Keratinocyte (primary cell): ENCODE measurements around the gene SLC6A8. TPM values are rescaled to one million over a fixed set of nuclear protein-coding genes. Genes with fewer than 3 reads are reported as not detected.

Experiments
- DNase-seq: peaks from one replicate; pipeline ENCODE4 v3.0.0-alpha.2; 2011; ENCODE audit warnings: low read depth, missing footprints, low spot score
- FAIRE-seq: peaks from 2 replicates; lab custom pipeline; 2011; peaks lifted over from hg19 to GRCh38; lab: Jason Lieb, UNC
- H2AFZ ChIP-seq: 2 replicates; pipeline ENCODE4 v1.6.0; 2012; ENCODE audit warnings: low read length, control low read depth, inconsistent platforms; ENCODE audit not compliant: control insufficient read depth
- H3K27ac ChIP-seq: 2 replicates; pipeline ENCODE4 v1.5.1; 2011; ENCODE audit warnings: low read length; ENCODE audit not compliant: control insufficient read depth, insufficient read depth
- H3K27me3 ChIP-seq: 3 replicates; pipeline ENCODE4 v1.6.0; 2011; ENCODE audit warnings: low read length; ENCODE audit not compliant: control insufficient read depth, insufficient read depth; ENCODE audit errors: extremely low read depth
- H3K36me3 ChIP-seq, 2 experiments: 2 replicates in 1 of 2; 3 replicates in 1 of 2; pipeline ENCODE4 v1.5.1; 2011; ENCODE audit warnings: low read length in 2 of 2, mild to moderate bottlenecking in 1 of 2; ENCODE audit not compliant: control insufficient read depth in 2 of 2, insufficient read depth in 2 of 2; ENCODE audit errors: extremely low read depth in 1 of 2
- H3K4me1 ChIP-seq: 3 replicates; pipeline ENCODE4 v1.5.1; 2011; ENCODE audit warnings: low read length; ENCODE audit not compliant: control insufficient read depth, insufficient read depth; ENCODE audit errors: extremely low read depth
- H3K4me2 ChIP-seq: 3 replicates; pipeline ENCODE4 v1.6.0; 2011; ENCODE audit warnings: low read depth, low read length; ENCODE audit not compliant: control insufficient read depth, insufficient read depth; ENCODE audit errors: extremely low read depth
- H3K4me3 ChIP-seq, 3 experiments: fragments of 200-600 bp in 1 of 3; sonication (generic) in 1 of 3; 2 replicates in 2 of 3; 3 replicates in 1 of 3; pipeline ENCODE4 v1.5.1; 2011 to 2016; ENCODE audit warnings: low read length in 3 of 3, mild to moderate bottlenecking in 3 of 3, control low read depth in 2 of 3, inconsistent platforms in 1 of 3, low read depth in 1 of 3, mixed read lengths in 1 of 3, mixed run types in 1 of 3, moderate library complexity in 1 of 3; ENCODE audit not compliant: control insufficient read depth in 2 of 3, insufficient read depth in 2 of 3; ENCODE audit errors: extremely low read depth in 1 of 3
- H3K79me2 ChIP-seq: 2 replicates; pipeline ENCODE4 v1.6.0; 2012; ENCODE audit warnings: low read length; ENCODE audit not compliant: control insufficient read depth, insufficient read depth
- H3K9ac ChIP-seq: 3 replicates; pipeline ENCODE4 v1.6.0; 2011; ENCODE audit warnings: low read length; ENCODE audit not compliant: control insufficient read depth, insufficient read depth; ENCODE audit errors: extremely low read depth
- H3K9me1 ChIP-seq: 3 replicates; pipeline ENCODE4 v1.6.0; 2011; ENCODE audit warnings: low read length; ENCODE audit not compliant: control insufficient read depth, insufficient read depth; ENCODE audit errors: extremely low read depth
- H3K9me3 ChIP-seq: 2 replicates; pipeline ENCODE4 v1.5.1; 2012; ENCODE audit warnings: low read depth, low read length; ENCODE audit not compliant: control insufficient read depth
- H4K20me1 ChIP-seq: 3 replicates; pipeline ENCODE4 v1.6.0; 2011; ENCODE audit warnings: low read length; ENCODE audit not compliant: control insufficient read depth, insufficient read depth; ENCODE audit errors: extremely low read depth
- CTCF ChIP-seq, 3 experiments: IDR thresholded peaks in 1 of 3; conservative IDR thresholded peaks in 1 of 3; optimal IDR thresholded peaks in 1 of 3; 2 replicates in 2 of 3; 3 replicates in 1 of 3; pipeline versions ENCODE3 to v1.5.1; 2011; ENCODE audit warnings: low read length in 3 of 3, mild to moderate bottlenecking in 3 of 3, moderate library complexity in 2 of 3, control low read depth in 1 of 3, inconsistent platforms in 1 of 3; ENCODE audit not compliant: insufficient read depth in 2 of 3; ENCODE audit errors: extremely low read depth in 1 of 3
- EZH2 ChIP-seq: IDR thresholded peaks from one replicate; pipeline ENCODE4 v1.6.1; 2012; ENCODE audit warnings: inconsistent platforms, mild to moderate bottlenecking, low read length, moderate library complexity
- dilution Hi-C: fragments of 300-500 bp; cut with MboI; formaldehyde crosslinking; loops from one replicate; pipeline ENCODE4 v1.7.0; 2020; ENCODE audit warnings: low sequenced_read_pairs; ENCODE audit not compliant: extremely low pct_ligation_motif_present
- polyA plus RNA-seq, 5 experiments: library from polyadenylated mRNA; depleted of rRNA in 3 of 5; stranded (reverse) in 3 of 5; stranded (forward) in 1 of 5; unstranded in 1 of 5; fragments of >200 nt; gene quantifications; 1 replicate in 1 of 5; 2 replicates in 3 of 5; 3 replicates in 1 of 5; pipeline versions ENCODE4 v1.2.1 to v1.2.3, GENCODE V29; 2011 to 2012; ENCODE audit warnings: missing spikeins in 2 of 5, low read depth in 1 of 5, low replicate concordance in 1 of 5

The SLC6A8 gene
- polyA plus RNA-seq, 1 donor (not counting 4 experiments of a cell fraction or from before 2014, with no cell fraction given): 33.6 TPM

GRCh38 chrX:153723351-153724251, 35.9 kb downstream of the SLC6A8 start:
- peaks cover 1 to 9% of the 10 kb centered on the region in 2 experiments for H3K36me3 ChIP-seq
- H3K27me3 ChIP-seq: no peaks in the 10 kb centered on the region
- H3K79me2 ChIP-seq: peaks cover 27% of the 10 kb centered on the region
- H4K20me1 ChIP-seq: peaks cover 2% of the 10 kb centered on the region
- peak overlapping the region; percentile 82 for H3K27ac ChIP-seq
- FAIRE-seq (no peak), DNase-seq (no peak)
- no peaks in the 10 kb centered on the region for H3K9me3 ChIP-seq
- TF ChIP-seq EZH2 (no peak), CTCF (optimal IDR thresholded peaks at IDR 0.05 in 1 of 3, IDR thresholded peaks at IDR 0.05 in 1 of 3, conservative IDR thresholded peaks at IDR 0.05 in 1 of 3; ENCODE audit: extremely low read depth in 1 of 3, insufficient read depth in 2 of 3, low read length in 3 of 3) (peak in 1 of 3 experiments; percentile 31)
- peak overlapping the region; percentile 78 for H3K9ac ChIP-seq
- H2AFZ ChIP-seq: no peak overlapping the region
- H3K4me2 ChIP-seq: peak overlapping the region; percentile 86
- dilution Hi-C loops: no loop called here
- no peaks in the 10 kb centered on the region for H3K9me1 ChIP-seq
- H3K4me3 ChIP-seq: peak overlapping the region; percentile 63 to 83 (median 72)
- peaks cover 35% of the 10 kb centered on the region for H3K4me1 ChIP-seq

- peaks cover 23% of the 10 kb centered on the region for H3K79me2 ChIP-seq
- dilution Hi-C loops: no loop called here
Observed at GRCh38 chrX:153724252-153725038, 36.7 kb downstream of the SLC6A8 start, which contains the start of the genes ABCD1 and BCAP31. Gene ABCD1, plus strand, starts transcription at chrX:153724856. Its CDS starts 411 bp downstream, at chrX:153725267. Gene BCAP31, minus strand, starts transcription at chrX:153724387. Its CDS starts 1,143 bp downstream, at chrX:153723244.

More at GRCh38 chrX:153724252-153725038, 36.7 kb downstream of the SLC6A8 start, which contains the start of the genes ABCD1 and BCAP31:
- H3K4me2 ChIP-seq: peak within 1 kb of the TSS; percentile 86
- peak within 1 kb of the TSS; percentile 63 to 83 (median 72) for H3K4me3 ChIP-seq
- no peaks in the 10 kb centered on the region for H3K27me3 ChIP-seq
- peaks cover 2% of the 10 kb centered on the region for H4K20me1 ChIP-seq
- peaks cover 34% of the 10 kb centered on the region for H3K4me1 ChIP-seq
- H3K27ac ChIP-seq: peak within 1 kb of the TSS; percentile 82
- H2AFZ ChIP-seq: no peak within 1 kb of the TSS
- H3K9ac ChIP-seq: peak within 1 kb of the TSS; percentile 78
- peaks cover 1 to 6% of the 10 kb centered on the region in 2 experiments for H3K36me3 ChIP-seq
- DNase-seq (no peak), FAIRE-seq (no peak)
- TF ChIP-seq EZH2 (no peak), CTCF (optimal IDR thresholded peaks at IDR 0.05 in 1 of 3, IDR thresholded peaks at IDR 0.05 in 1 of 3, conservative IDR thresholded peaks at IDR 0.05 in 1 of 3; ENCODE audit: extremely low read depth in 1 of 3, insufficient read depth in 2 of 3, low read length in 3 of 3) (no peak)
- H3K9me3 ChIP-seq: no peaks in the 10 kb centered on the region
- H3K9me1 ChIP-seq: no peaks in the 10 kb centered on the region
